Esophagus muscularis mucosa (tissue), 4 donors: Measurements from ENCODE around the gene JARID2. TPM values are rescaled to one million over a fixed set of nuclear protein-coding genes. Genes with fewer than 3 reads are reported as not detected.

Experiments
- DNase-seq: peaks from one replicate; pipeline ENCODE4 v3.0.0-alpha.2; 2017; ENCODE audit errors: extremely low spot score
- H3K27ac ChIP-seq, 4 donors: fragments of 200-600 bp; sonication (generic); replicated peaks in 1 of 4; 1 replicate in 3 of 4; 2 replicates in 1 of 4; pipeline ENCODE4 v1.5.1; 2016 to 2019; ENCODE audit warnings: mild to moderate bottlenecking in 1 of 4
- H3K27me3 ChIP-seq, 4 donors: fragments of 200-600 bp; sonication (generic); one replicate each; pipeline versions ENCODE4 v1.5.1 to v1.6.0; 2016 to 2019
- H3K36me3 ChIP-seq, 4 donors: fragments of 200-600 bp; sonication (generic); one replicate each; pipeline ENCODE4 v1.5.1; 2016 to 2019
- H3K4me1 ChIP-seq, 4 donors: fragments of 200-600 bp; sonication (generic); one replicate each; pipeline ENCODE4 v1.5.1; 2016 to 2019
- H3K4me3 ChIP-seq, 4 donors: fragments of 200-600 bp; sonication (generic); 1 replicate in 2 of 4; 2 replicates in 2 of 4; pipeline ENCODE4 v1.5.1; 2016 to 2019; ENCODE audit warnings: mild to moderate bottlenecking in 4 of 4, moderate library complexity in 1 of 4
- H3K9me3 ChIP-seq, 4 donors: fragments of 200-600 bp; sonication (generic); 1 replicate in 3 of 4; 2 replicates in 1 of 4; pipeline ENCODE4 v1.5.1; 2016 to 2019
- CTCF ChIP-seq, 3 experiments: fragments of 200-600 bp in 2 of 3; fragments of 450-650 bp in 1 of 3; sonication (generic) in 2 of 3; IDR thresholded peaks; one replicate each; pipeline ENCODE4 v1.5.1; 2017 to 2019; ENCODE audit warnings: antibody characterized with exemption in 3 of 3, mild to moderate bottlenecking in 2 of 3, moderate library complexity in 1 of 3
- EP300 ChIP-seq: sonication (generic); formaldehyde crosslinking; IDR thresholded peaks from one replicate; pipeline ENCODE4 v1.6.1; 2017; ENCODE audit warnings: antibody characterized with exemption
- POLR2A ChIP-seq: fragments of 450-650 bp; IDR thresholded peaks from one replicate; pipeline ENCODE4 v1.6.1; 2017; ENCODE audit warnings: antibody characterized with exemption, moderate library complexity, mild to moderate bottlenecking, low read depth
- POLR2AphosphoS5 ChIP-seq, 2 donors: sonication (generic); formaldehyde crosslinking; IDR thresholded peaks; one replicate each; pipeline ENCODE4 v1.6.1; 2017; ENCODE audit warnings: antibody characterized with exemption in 2 of 2
- WGBS: methylation state at CpG from one replicate; pipeline ENCODE4 v1.1.5; 2018; 5-methylcytosine and 5-hydroxymethylcytosine counted together
- intact Hi-C: fragments of 100-400 bp; cut with DNase I; formaldehyde crosslinking; loops from one replicate; pipeline ENCODE4 v1.15.1; 2023
- total RNA-seq, 4 donors: library from RNA; depleted of rRNA; stranded (reverse); fragments of >200 nt; gene quantifications; one replicate each; pipeline versions ENCODE4 v1.1.0 to v1.2.1, GENCODE V29; 2016

The JARID2 gene
- total RNA-seq, 4 donors from 2014 or later: 5.8 to 10.4 (median 8.1) TPM

- Histone ChIP-seq H3K27ac (no peak overlapping the region), H3K9me3 (no peaks in the 10 kb centered on the region), H3K27me3 (no peaks in the 10 kb centered on the region), H3K4me1 (peaks cover 41 to 50% (median 46%) of the 10 kb centered on the region in 4 donors), H3K4me3 (no peak overlapping the region), H3K36me3 (peaks cover 0 to 48% (median 24%) of the 10 kb centered on the region in 4 donors)
- no peak for DNase-seq
- WGBS: 91% methylated on average over 16 of the region's 16 CpGs
- intact Hi-C loops: no loop called here
- no peak for TF ChIP-seq POLR2A
- no peak for TF ChIP-seq POLR2AphosphoS5 (IDR thresholded peaks at IDR 0.05)
- TF ChIP-seq CTCF (IDR thresholded peaks at IDR 0.05): no peak
- no peak for TF ChIP-seq EP300
These were observed 254.3 kb downstream of the JARID2 start for GRCh38 chr6:15500078-15500740.

GRCh38 chr6:15500901-15501825 lies 255.3 kb downstream of the JARID2 start:
- Histone ChIP-seq H3K9me3 (no peaks in the 10 kb centered on the region), H3K27ac (no peak overlapping the region), H3K27me3 (no peaks in the 10 kb centered on the region), H3K4me1 (peaks cover 41 to 50% (median 46%) of the 10 kb centered on the region in 4 donors), H3K36me3 (peaks cover 0 to 47% (median 23%) of the 10 kb centered on the region in 4 donors), H3K4me3 (no peak overlapping the region)
- intact Hi-C loops: no loop called here
- TF ChIP-seq POLR2A: no peak
- no peak for TF ChIP-seq CTCF (IDR thresholded peaks at IDR 0.05)
- no peak for TF ChIP-seq POLR2AphosphoS5 (IDR thresholded peaks at IDR 0.05)
- no peak for TF ChIP-seq EP300
- no peak for DNase-seq
- 96% methylated on average over 38 of the region's 38 CpGs for WGBS

- Histone ChIP-seq H3K27me3 (no peaks in the 10 kb centered on the region), H3K27ac (peak overlapping the region in 3 of 4 donors; percentile 39 to 48 (median 40)), H3K36me3 (peaks cover 0 to 42% (median 18%) of the 10 kb centered on the region in 4 donors), H3K9me3 (no peaks in the 10 kb centered on the region), H3K4me3 (no peak overlapping the region), H3K4me1 (peaks cover 43 to 51% (median 47%) of the 10 kb centered on the region in 4 donors)
- WGBS: 58% methylated on average over 15 of the region's 19 CpGs
- intact Hi-C loops: no loop called here
- no peak for DNase-seq
- TF ChIP-seq POLR2A: no peak
- TF ChIP-seq POLR2AphosphoS5 (IDR thresholded peaks at IDR 0.05): no peak
- TF ChIP-seq EP300: no peak
- no peak for TF ChIP-seq CTCF (IDR thresholded peaks at IDR 0.05)
These were observed 256.1 kb downstream of the JARID2 start for GRCh38 chr6:15501826-15502445.

GRCh38 chr6:15502446-15503345 lies 256.8 kb downstream of the JARID2 start:
- TF ChIP-seq EP300 (no peak), POLR2A (no peak), POLR2AphosphoS5 (IDR thresholded peaks at IDR 0.05) (no peak), CTCF (IDR thresholded peaks at IDR 0.05) (no peak)
- H3K27ac ChIP-seq: peak overlapping the region in 3 of 4 donors; percentile 39 to 48 (median 40)
- WGBS: 83% methylated on average over 14 of the region's 20 CpGs
- H3K27me3 ChIP-seq: no peaks in the 10 kb centered on the region
- peaks cover 43 to 51% (median 47%) of the 10 kb centered on the region in 4 donors for H3K4me1 ChIP-seq
- no peak overlapping the region for H3K4me3 ChIP-seq
- no peak for DNase-seq
- no peaks in the 10 kb centered on the region for H3K9me3 ChIP-seq
- H3K36me3 ChIP-seq: peaks cover 0 to 44% (median 18%) of the 10 kb centered on the region in 4 donors
- intact Hi-C loops: no loop called here
